ENCODE measurements around the gene AGAP9.
"Not testable (repeated sequence)": the region's sequence is repeated elsewhere in the genome, so short reads cannot be mapped to it uniquely, and the experiment has no call there.

- not testable (repeated sequence) for TF ChIP-seq CTCF (IDR thresholded peaks at IDR 0.05; ENCODE audit: low read length); EZH2 (optimal IDR thresholded peaks at IDR 0.05; ENCODE audit: low read depth, low read length); EZH2phosphoT487 (IDR thresholded peaks at IDR 0.05; ENCODE audit: low read length)
These were observed 43.3 kb downstream of the AGAP9 start for GRCh38 chr10:47480133-47480532.

Measured in MM.1S (cell line).